GM21381 (cell line): Measurements from ENCODE around the gene LDLRAD4.
"Not testable (repeated sequence)": the region's sequence is repeated elsewhere in the genome, so short reads cannot be mapped to it uniquely, and the experiment has no call there.

Source experiments
- ATAC-seq: cut with Tn5 transposase; IDR thresholded peaks from one replicate; pipeline ENCODE4 v1.9.1; 2021; ENCODE audit warnings: mild to moderate bottlenecking, moderate library complexity; ENCODE audit not compliant: unreplicated experiment

The LDLRAD4 gene

DNA sequence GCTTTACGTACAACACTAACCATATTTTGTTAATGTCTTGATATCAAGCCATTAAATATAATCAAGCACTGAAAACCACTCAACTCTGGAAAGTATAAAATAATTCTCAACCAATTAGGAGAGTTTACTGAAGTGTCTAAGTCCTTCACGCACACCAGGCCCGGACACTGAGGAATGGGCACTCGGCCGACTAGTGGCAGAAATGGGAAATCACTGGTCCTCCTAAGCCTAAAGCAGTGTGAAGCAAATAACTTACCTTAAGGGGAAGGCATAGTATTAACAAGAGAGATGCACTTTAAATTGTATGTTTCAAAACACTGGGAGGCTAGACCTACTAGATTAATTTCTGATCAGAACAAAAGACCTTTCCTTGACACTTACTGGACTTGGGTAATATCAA, 462.1 kb downstream of the LDLRAD4 start:
- ATAC-seq, result no peak

GRCh38 chr18:13681701-13682100, 463.1 kb downstream of the LDLRAD4 start:
- ATAC-seq, result no peak

DNA sequence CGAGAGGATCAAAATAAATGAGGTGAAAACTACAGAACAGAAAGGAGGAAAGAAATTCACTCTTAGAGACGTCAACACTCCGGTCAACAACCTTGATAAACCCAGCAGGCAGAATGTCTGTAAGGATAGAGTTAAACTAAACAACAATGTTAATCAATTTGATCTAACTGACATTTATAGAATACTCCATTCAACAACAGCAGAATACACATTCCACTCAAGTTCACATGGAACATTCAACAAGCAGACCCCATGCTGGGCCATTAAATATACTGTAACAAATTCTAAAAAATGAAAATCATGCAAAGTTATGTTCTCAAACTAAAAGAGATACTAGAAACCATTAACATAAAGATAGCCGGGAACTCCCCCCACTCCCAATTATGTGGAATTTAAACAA, 466.0 kb downstream of the LDLRAD4 start:
- no peak for ATAC-seq

GRCh38 chr18:13688191-13689136, 469.9 kb downstream of the LDLRAD4 start:
- no peak for ATAC-seq

DNA sequence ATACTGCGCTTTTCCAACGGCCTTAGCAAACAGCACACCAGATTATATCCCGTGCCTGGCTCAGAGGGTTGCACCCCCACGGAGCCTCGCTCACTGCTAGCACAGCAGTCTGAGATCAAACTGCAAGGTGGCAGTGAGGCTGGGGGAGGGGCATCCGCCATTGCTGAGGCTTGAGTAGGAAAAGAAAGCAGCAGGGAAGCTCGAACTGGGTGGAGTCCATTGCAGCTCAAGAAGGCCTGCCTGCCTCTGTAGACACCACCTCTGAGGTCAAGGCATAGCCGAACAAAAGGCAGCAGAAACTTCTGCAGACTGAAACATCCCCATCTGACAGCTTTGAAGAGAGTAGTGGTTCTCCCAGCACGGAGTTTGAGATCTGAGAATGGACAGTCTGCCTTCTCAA, 471.5 kb downstream of the LDLRAD4 start:
- ATAC-seq, result not testable (repeated sequence)

- ATAC-seq, result not testable (repeated sequence)
These were observed 476.8 kb downstream of the LDLRAD4 start for GRCh38 chr18:13695337-13695736.

GRCh38 chr18:13696961-13697360, 478.4 kb downstream of the LDLRAD4 start:
- ATAC-seq, result no peak

DNA sequence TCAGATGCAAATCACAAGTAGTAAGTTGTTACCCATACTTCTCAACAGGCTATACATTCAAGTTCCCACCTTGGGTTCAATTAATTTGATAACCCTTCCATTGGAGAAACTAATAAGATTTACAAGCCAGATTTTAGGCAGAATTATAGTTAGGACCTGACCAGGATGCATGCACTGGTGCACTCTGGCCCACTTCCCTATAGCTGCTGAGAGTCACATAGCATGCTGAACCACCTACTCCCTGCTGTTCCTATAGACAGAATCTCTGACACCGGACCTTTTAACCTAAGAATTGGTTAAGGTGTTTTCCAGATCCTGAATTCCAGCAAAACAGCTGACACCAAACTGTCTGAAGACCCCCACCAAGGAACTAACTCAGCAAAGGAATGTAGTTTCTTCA, 481.6 kb downstream of the LDLRAD4 start:
- ATAC-seq, result no peak
